Spinal cord (tissue), 10 donors: Measurements from ENCODE around the gene SLBP. TPM values are rescaled to one million over a fixed set of nuclear protein-coding genes. Genes with fewer than 3 reads are reported as not detected.

Experiments
- DNase-seq, 6 donors: peaks; one replicate each; pipeline versions ENCODE4 v3.0.0 to v3.0.0-alpha.2; 2013 to 2015; ENCODE audit warnings: low spot score in 6 of 6, low read depth in 4 of 6
- H3K27ac ChIP-seq: one replicate; pipeline ENCODE4 v1.5.1; 2013; ENCODE audit warnings: low read depth, low read length, control low read depth
- H3K27me3 ChIP-seq: one replicate; pipeline ENCODE4 v1.6.1; 2013; ENCODE audit warnings: low read length; ENCODE audit not compliant: control insufficient read depth, insufficient read depth
- H3K36me3 ChIP-seq: one replicate; pipeline ENCODE4 v1.6.1; 2013; ENCODE audit warnings: low read length; ENCODE audit not compliant: control insufficient read depth, insufficient read depth
- H3K4me1 ChIP-seq: one replicate; pipeline ENCODE4 v1.6.1; 2013; ENCODE audit warnings: low read length; ENCODE audit not compliant: control insufficient read depth, insufficient read depth
- H3K4me3 ChIP-seq: one replicate; pipeline ENCODE4 v1.5.1; 2013; ENCODE audit warnings: low read depth, low read length, control low read depth
- H3K9me3 ChIP-seq: one replicate; pipeline ENCODE4 v1.6.1; 2013; ENCODE audit warnings: low read length; ENCODE audit not compliant: control insufficient read depth, insufficient read depth
- WGBS: methylation state at CpG from one replicate; pipeline ENCODE4 v1.1.5; 2013; ENCODE audit warnings: missing lambda C conversion rate; ENCODE audit not compliant: insufficient coverage; 5-methylcytosine and 5-hydroxymethylcytosine counted together
- polyA plus RNA-seq, 2 donors: library from polyadenylated mRNA; unstranded; fragments of 120-200 nt; gene quantifications; one replicate each; pipeline ENCODE4 v1.2.1, GENCODE V29; 2013; ENCODE audit not compliant: insufficient read length in 2 of 2
- total RNA-seq, 2 donors: library from RNA; depleted of rRNA in 1 of 2; stranded (reverse); fragments of 120-200 nt in 1 of 2; fragments of >200 nt in 1 of 2; gene quantifications; one replicate each; pipeline versions ENCODE4 v1.2.3 to v1.2.4, GENCODE V29; 2013 to 2014
- donor health status: healthy.

SLBP gene
- total and polyA plus RNA-seq, 4 donors: 37.0 to 59.9 (median 56.4) TPM

DNA sequence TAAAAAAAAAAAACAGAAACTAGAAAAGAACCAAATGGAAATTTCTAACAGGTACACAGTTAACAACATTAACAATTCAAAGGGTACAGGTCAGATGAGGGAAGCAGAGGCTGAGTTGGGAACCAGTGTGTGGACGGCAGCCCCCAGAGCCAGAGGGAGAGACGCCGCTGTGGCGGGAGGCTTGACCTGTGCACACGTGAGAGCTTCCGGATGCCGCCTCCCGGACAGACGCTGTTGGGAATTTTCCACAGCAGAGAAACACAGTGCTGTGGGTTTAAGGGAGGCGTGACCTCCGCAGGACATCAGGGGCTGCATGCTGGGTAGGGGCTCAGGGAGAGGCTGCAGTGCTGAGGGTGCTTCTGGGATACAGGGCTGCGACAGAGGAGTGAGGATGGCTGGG, 31.4 kb upstream of the SLBP start:
- Histone ChIP-seq H3K4me3 (no peak overlapping the region), H3K4me1 (peaks cover 28% of the 10 kb centered on the region), H3K36me3 (peaks cover 65% of the 10 kb centered on the region), H3K27ac (no peak overlapping the region), H3K9me3 (no peaks in the 10 kb centered on the region), H3K27me3 (no peaks in the 10 kb centered on the region)
- no peak for DNase-seq
- 77% methylated on average over 10 of the region's 12 CpGs for WGBS

DNA sequence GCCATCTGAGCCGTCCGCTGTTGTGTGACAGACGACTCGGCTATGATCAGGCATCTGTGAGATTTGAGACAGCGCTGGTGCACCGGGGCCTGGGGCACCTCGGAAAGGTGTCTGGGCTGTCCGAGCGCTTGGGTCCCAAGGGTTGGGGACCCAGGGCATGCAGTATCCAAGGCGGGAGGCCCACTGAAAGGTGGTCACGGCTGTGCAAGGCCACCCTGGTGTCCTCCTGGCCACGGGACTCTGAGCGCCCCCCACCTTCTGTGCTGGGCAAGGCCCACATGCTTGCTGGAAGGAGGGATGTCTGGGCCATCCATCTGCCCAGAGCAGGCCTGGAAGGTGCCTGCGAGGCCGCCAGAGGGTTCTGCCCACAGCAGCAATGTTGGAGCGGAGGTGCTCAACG, 29.1 kb upstream of the SLBP start:
- Histone ChIP-seq H3K4me3 (no peak overlapping the region), H3K36me3 (peaks cover 80% of the 10 kb centered on the region), H3K4me1 (peaks cover 5% of the 10 kb centered on the region), H3K27me3 (no peaks in the 10 kb centered on the region), H3K9me3 (no peaks in the 10 kb centered on the region), H3K27ac (no peak overlapping the region)
- DNase-seq: no peak
- WGBS: 95% methylated on average over 17 of the region's 17 CpGs

DNA sequence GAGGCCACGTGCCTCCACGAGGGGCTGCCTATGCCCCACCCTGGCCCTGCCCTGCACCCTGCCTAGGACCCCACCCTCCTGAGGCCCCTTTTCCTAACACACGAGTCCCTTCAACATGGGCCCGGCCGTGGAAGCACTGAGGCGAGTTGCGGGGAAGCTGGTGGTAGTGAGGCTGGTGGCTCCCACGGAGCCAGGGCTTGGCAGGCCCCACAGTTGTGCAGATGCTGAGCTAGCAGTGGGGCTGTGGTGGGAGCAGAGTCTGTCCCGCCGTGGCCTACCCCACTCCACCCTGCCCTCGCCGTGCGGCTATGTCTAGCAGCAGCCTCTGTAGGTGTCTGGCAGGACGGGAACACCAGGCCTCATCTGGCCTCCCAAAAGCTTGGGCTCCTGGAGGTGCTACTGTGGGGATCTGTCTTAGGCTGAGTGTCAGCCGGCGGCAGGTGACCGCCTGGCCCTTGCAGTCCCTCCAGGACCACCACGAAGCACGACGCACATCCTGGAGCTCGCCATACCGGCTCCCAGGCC, 28.0 kb upstream of the SLBP start:
- WGBS: 94% methylated on average over 14 of the region's 22 CpGs
- Histone ChIP-seq H3K36me3 (peaks cover 82% of the 10 kb centered on the region), H3K4me3 (no peak overlapping the region), H3K27ac (no peak overlapping the region), H3K27me3 (no peaks in the 10 kb centered on the region), H3K4me1 (no peaks in the 10 kb centered on the region), H3K9me3 (no peaks in the 10 kb centered on the region)
- DNase-seq: no peak

DNA sequence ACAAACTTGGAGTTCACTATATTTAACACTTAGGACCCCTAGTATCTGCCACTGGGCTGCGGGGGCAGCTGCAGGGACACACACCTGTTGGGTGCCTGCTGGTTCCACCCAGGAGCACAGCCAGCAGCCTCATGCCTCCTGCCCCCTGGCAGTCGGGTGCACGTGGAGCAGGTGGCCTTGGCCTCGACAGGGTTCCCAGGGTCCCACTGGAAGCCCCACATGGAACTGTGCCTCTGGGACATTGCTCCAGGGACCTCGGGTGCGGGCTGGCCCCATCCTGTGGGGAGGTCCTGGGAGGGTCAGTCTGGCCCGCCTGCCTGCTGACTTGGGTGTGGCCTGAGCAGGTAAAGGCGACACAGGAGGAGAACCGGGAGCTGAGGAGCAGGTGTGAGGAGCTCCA, 27.2 kb upstream of the SLBP start:
- 97% methylated on average over 9 of the region's 9 CpGs for WGBS
- no peak for DNase-seq
- peaks cover 82% of the 10 kb centered on the region for H3K36me3 ChIP-seq
- no peak overlapping the region for H3K4me3 ChIP-seq
- H3K27me3 ChIP-seq: no peaks in the 10 kb centered on the region
- no peaks in the 10 kb centered on the region for H3K4me1 ChIP-seq
- H3K27ac ChIP-seq: no peak overlapping the region
- H3K9me3 ChIP-seq: no peaks in the 10 kb centered on the region

DNA sequence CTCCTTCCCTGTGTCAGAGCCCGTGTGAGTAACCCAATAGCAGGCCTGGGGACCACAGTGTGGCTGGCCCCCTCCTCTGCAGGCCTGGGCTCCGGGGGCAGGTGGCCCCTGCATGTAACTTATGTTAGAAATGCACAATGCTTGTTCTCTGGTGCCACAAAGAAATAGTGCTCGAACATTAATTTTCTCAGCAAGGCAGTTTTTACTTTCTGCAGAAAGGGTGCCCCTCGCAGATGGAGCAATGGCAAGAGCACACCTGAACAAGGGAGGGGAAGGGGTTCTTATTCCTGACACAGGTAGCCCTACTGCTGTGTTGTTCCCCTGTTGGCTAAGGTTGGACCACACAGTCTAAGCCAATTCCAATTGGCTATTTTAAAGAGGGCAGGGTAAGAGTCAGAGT, 26.3 kb upstream of the SLBP start:
- Histone ChIP-seq H3K4me1 (no peaks in the 10 kb centered on the region), H3K27me3 (no peaks in the 10 kb centered on the region), H3K27ac (no peak overlapping the region), H3K36me3 (peaks cover 76% of the 10 kb centered on the region), H3K9me3 (no peaks in the 10 kb centered on the region), H3K4me3 (no peak overlapping the region)
- no peak for DNase-seq
- WGBS: 98% methylated on average over 4 of the region's 4 CpGs

DNA sequence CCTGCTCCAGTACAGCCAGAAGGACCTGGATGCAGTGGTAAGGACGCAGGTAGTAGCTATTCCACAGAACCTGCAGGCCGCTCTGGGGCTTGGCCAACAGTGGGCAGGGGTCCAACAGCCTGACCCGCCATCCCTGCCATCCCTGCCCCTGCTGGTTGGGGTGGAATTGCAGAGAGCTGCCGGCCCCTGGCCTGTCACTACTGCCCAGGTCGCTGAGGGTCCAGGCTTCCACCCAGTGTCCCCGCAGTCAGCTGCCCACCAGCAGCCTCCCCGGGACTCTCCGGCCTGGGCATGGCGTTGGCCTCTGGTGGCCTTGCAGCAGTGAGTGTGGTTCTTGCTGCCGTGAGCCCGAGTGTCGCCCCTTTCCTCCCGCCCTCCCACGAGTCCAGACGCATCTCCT, 25.5 kb upstream of the SLBP start:
- Histone ChIP-seq H3K9me3 (no peaks in the 10 kb centered on the region), H3K36me3 (peaks cover 80% of the 10 kb centered on the region), H3K27ac (no peak overlapping the region), H3K4me3 (no peak overlapping the region), H3K4me1 (no peaks in the 10 kb centered on the region), H3K27me3 (no peaks in the 10 kb centered on the region)
- no peak for DNase-seq
- 98% methylated on average over 14 of the region's 15 CpGs for WGBS

DNA sequence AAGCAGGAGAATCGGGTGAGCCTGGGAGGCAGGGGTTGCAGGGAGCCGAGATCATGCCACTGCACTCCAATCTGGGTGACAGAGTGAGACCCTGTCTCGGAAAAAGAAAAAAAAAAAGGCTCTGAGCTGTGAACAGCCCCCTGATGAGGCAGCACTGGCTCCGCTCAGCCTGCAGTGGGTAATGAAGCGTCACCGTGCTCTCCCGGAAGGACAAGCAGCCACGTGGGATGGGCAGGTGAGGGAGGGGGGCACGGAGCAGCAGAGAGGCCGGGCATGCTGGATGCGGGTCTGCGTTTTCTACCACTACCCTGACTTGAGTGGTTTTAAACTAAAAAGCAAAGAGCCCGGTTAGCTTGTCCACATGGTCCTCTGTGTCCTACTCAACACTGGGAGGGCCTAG, 24.7 kb upstream of the SLBP start:
- Histone ChIP-seq H3K27ac (no peak overlapping the region), H3K36me3 (peaks cover 78% of the 10 kb centered on the region), H3K4me3 (no peak overlapping the region), H3K9me3 (no peaks in the 10 kb centered on the region), H3K27me3 (no peaks in the 10 kb centered on the region), H3K4me1 (no peaks in the 10 kb centered on the region)
- DNase-seq: peak in 1 of 6 donors; percentile 66
- WGBS: 81% methylated on average over 12 of the region's 13 CpGs

DNA sequence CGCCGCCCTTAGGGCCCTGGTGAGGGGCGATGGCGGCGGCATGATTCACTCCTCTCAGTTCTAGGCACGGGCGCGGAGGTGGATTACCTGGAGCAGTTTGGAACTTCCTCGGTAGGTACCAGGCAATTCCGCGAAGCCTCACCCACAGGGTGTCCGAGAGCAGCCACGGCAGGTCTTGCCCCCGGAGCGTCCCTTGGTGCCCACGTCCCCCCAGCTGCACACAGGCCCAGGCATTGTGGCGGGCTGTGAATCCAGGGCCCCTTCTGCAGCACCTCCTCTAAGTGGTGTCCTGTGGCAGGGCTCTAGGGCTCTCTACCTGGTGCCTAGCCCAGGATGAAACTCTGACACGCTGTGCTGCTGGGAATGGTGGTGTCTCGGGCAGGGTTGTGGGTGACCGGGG, 23.1 kb upstream of the SLBP start:
- H3K4me1 ChIP-seq: no peaks in the 10 kb centered on the region
- WGBS: 94% methylated on average over 20 of the region's 20 CpGs
- no peaks in the 10 kb centered on the region for H3K27me3 ChIP-seq
- H3K36me3 ChIP-seq: peaks cover 77% of the 10 kb centered on the region
- no peak for DNase-seq
- H3K9me3 ChIP-seq: no peaks in the 10 kb centered on the region
- H3K4me3 ChIP-seq: no peak overlapping the region
- no peak overlapping the region for H3K27ac ChIP-seq

DNA sequence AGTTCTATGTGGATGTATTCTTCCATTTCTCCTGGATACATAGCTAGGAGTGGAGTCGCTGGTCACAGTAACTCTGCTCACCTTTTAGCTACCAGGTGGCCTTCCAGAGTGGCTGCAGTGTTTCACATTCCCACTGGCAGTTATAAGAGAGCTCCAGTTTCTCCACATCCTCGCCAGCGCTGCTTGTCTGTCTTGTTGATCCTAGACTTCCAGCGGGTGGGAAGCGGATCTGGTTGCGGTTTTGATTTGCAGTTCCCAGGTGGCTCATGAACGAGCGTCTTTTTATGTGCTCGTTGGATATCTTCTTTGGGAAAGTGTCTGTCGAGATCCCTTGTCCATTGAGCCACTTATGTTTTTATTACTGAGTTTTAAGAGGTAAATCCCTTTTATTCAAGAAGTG, 20.8 kb upstream of the SLBP start:
- WGBS: 95% methylated on average over 8 of the region's 10 CpGs
- Histone ChIP-seq H3K27ac (no peak overlapping the region), H3K9me3 (no peaks in the 10 kb centered on the region), H3K27me3 (no peaks in the 10 kb centered on the region), H3K4me3 (no peak overlapping the region), H3K36me3 (peaks cover 76% of the 10 kb centered on the region), H3K4me1 (peaks cover 13% of the 10 kb centered on the region)
- DNase-seq: no peak

DNA sequence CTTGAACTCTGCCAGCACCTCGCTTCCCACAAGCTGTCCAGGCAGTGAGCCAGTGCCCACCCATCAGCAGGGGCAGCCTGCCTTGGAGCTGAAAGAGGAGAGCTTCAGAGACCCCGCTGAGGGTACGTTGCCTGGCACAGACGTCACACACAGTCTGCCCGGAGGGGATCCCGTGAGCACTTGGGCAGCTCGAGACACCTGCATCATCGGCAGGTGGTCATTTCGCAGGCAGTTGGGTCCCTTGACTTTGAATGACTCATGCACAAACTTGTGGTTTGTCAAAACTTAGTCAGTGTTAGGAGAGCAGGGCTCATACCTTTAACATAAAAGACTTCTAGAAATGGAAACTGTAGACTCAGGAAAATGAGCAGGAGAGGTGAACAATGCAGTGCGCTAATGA, 19.1 kb upstream of the SLBP start:
- H3K36me3 ChIP-seq: peaks cover 74% of the 10 kb centered on the region

More for the DNA sequence above, 19.1 kb upstream of the SLBP start:
- Histone ChIP-seq H3K4me1 (peaks cover 20% of the 10 kb centered on the region), H3K27me3 (no peaks in the 10 kb centered on the region), H3K4me3 (no peak overlapping the region), H3K27ac (no peak overlapping the region), H3K9me3 (no peaks in the 10 kb centered on the region)
- no peak for DNase-seq
- 88% methylated on average over 7 of the region's 10 CpGs for WGBS
